IMR-90 (cell line): ENCODE results near the gene S100A13.

Experiments
- POLR2A ChIP-seq: IDR thresholded peaks from 2 replicates; pipeline ENCODE4 v1.6.1; 2012; ENCODE audit warnings: mild to moderate bottlenecking, low read depth, low read length
- RCOR1 ChIP-seq: IDR thresholded peaks from 2 replicates; pipeline ENCODE4 v1.6.1; 2012; ENCODE audit warnings: mild to moderate bottlenecking, low read length, improper control_type of control experiment; ENCODE audit not compliant: insufficient replicate concordance
- TF ChIP-seq, protein P1 (sequence below): conservative IDR thresholded peaks from 2 replicates; pipeline ENCODE4 v1.5.1; 2012; ENCODE audit warnings: mild to moderate bottlenecking, low read depth, low read length, improper control_type of control experiment
- TF ChIP-seq, protein P2 (sequence below): fragments of 150-350 bp; IDR thresholded peaks from 2 replicates; pipeline ENCODE4 v1.6.1; 2017; ENCODE audit warnings: mild to moderate bottlenecking, antibody characterized with exemption, low read length, low read depth

DNA sequence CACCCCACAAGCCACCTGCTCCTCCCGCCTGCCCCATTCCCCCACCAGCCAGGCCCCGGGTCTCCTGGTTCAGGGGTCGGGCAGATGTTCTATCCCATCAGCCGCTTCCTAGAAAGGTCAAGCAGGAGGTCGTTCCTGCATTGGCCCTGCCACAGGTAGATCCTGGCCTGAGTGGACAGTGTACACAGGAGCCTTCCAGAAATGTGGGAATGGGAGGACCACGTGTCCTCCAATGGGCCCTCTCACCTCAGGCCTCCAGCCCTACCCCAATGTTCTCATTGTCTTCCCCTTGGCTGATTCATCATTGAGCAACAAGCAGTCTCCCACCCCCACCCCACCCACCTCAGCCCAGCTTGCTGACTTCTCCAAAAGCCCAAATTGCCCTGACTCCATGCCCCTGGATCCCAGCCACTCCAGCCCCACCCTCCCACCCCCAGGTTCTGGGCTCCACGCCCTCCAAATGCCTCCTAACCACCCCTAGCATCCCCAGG is 16.4 kb downstream of the S100A13 start:
- TF ChIP-seq POLR2A (no peak), RCOR1 (no peak)
- TF ChIP-seq, protein P1, sequence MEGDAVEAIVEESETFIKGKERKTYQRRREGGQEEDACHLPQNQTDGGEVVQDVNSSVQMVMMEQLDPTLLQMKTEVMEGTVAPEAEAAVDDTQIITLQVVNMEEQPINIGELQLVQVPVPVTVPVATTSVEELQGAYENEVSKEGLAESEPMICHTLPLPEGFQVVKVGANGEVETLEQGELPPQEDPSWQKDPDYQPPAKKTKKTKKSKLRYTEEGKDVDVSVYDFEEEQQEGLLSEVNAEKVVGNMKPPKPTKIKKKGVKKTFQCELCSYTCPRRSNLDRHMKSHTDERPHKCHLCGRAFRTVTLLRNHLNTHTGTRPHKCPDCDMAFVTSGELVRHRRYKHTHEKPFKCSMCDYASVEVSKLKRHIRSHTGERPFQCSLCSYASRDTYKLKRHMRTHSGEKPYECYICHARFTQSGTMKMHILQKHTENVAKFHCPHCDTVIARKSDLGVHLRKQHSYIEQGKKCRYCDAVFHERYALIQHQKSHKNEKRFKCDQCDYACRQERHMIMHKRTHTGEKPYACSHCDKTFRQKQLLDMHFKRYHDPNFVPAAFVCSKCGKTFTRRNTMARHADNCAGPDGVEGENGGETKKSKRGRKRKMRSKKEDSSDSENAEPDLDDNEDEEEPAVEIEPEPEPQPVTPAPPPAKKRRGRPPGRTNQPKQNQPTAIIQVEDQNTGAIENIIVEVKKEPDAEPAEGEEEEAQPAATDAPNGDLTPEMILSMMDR = no peak
- TF ChIP-seq, protein P2, sequence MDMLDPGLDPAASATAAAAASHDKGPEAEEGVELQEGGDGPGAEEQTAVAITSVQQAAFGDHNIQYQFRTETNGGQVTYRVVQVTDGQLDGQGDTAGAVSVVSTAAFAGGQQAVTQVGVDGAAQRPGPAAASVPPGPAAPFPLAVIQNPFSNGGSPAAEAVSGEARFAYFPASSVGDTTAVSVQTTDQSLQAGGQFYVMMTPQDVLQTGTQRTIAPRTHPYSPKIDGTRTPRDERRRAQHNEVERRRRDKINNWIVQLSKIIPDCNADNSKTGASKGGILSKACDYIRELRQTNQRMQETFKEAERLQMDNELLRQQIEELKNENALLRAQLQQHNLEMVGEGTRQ = no peak
